Transverse colon (tissue), 4 donors: ENCODE results near the gene RYR3. TPM values are rescaled to one million over a fixed set of nuclear protein-coding genes. Genes with fewer than 3 reads are reported as not detected.

Experiments
- DNase-seq: peaks from one replicate; pipeline ENCODE4 v3.0.0-alpha.2; 2019
- H3K27ac ChIP-seq, 4 donors: fragments of 200-600 bp; sonication (generic); 2 replicates each; pipeline ENCODE4 v1.5.1; 2016 to 2018; ENCODE audit warnings: inconsistent platforms in 4 of 4
- H3K27me3 ChIP-seq: fragments of 200-600 bp; sonication (generic); 2 replicates; pipeline ENCODE4 v1.5.1; 2017; ENCODE audit warnings: inconsistent platforms
- H3K36me3 ChIP-seq, 4 donors: fragments of 200-600 bp; sonication (generic); 2 replicates each; pipeline ENCODE4 v1.5.1; 2017 to 2019; ENCODE audit warnings: inconsistent platforms in 4 of 4
- H3K4me1 ChIP-seq, 4 donors: fragments of 200-600 bp; sonication (generic); 2 replicates each; pipeline ENCODE4 v1.5.1; 2017 to 2020; ENCODE audit warnings: inconsistent platforms in 4 of 4
- H3K4me3 ChIP-seq, 4 donors: fragments of 200-600 bp; sonication (generic); 1 replicate in 1 of 4; 2 replicates in 3 of 4; pipeline versions ENCODE4 v1.5.1 to v1.6.1; 2017 to 2019; ENCODE audit warnings: inconsistent platforms in 4 of 4
- H3K9me3 ChIP-seq, 2 donors: fragments of 200-600 bp; sonication (generic); 2 replicates each; pipeline ENCODE4 v1.5.1; 2017 to 2019; ENCODE audit warnings: inconsistent platforms in 2 of 2
- CTCF ChIP-seq, 5 experiments: fragments of 200-600 bp in 3 of 5; fragments of 450-650 bp in 2 of 5; sonication (generic) in 3 of 5; IDR thresholded peaks; 1 replicate in 2 of 5; 2 replicates in 3 of 5; pipeline ENCODE4 v1.5.1; 2016 to 2017; ENCODE audit warnings: antibody characterized with exemption in 5 of 5, inconsistent platforms in 3 of 5, mild to moderate bottlenecking in 2 of 5, moderate library complexity in 1 of 5
- EP300 ChIP-seq: sonication (generic); formaldehyde crosslinking; IDR thresholded peaks from one replicate; pipeline ENCODE4 v1.6.1; 2017; ENCODE audit warnings: antibody characterized with exemption, low read depth
- POLR2A ChIP-seq: fragments of 450-650 bp; IDR thresholded peaks from one replicate; pipeline ENCODE4 v1.6.1; 2016; ENCODE audit warnings: antibody characterized with exemption, mild to moderate bottlenecking, moderate library complexity
- POLR2AphosphoS5 ChIP-seq, 3 donors: sonication (generic); formaldehyde crosslinking; IDR thresholded peaks; one replicate each; pipeline ENCODE4 v1.6.1; 2016; ENCODE audit warnings: antibody characterized with exemption in 3 of 3
- WGBS, 2 donors: methylation state at CpG; one replicate each; pipeline ENCODE4 v1.1.5; 2018; ENCODE audit warnings: low coverage in 1 of 2; 5-methylcytosine and 5-hydroxymethylcytosine counted together
- in situ Hi-C, 4 donors: fragments of 200-750 bp; cut with MboI; loops; one replicate each; pipeline versions ENCODE4 v1.15.0 to v1.15.1; 2017; ENCODE audit warnings: low sequenced_read_pairs in 3 of 4, low pct_ligation_motif_present in 1 of 4, low pct_unique_long_range_greater_than_20kb in 1 of 4
- intact Hi-C: fragments of 100-400 bp; cut with DNase I; formaldehyde crosslinking; loops from one replicate; pipeline ENCODE4 v1.15.1; 2023; ENCODE audit warnings: low total_unique reads
- total RNA-seq, 4 donors: library from RNA; depleted of rRNA; stranded (reverse); fragments of >200 nt; gene quantifications; one replicate each; pipeline ENCODE4 v1.1.0, GENCODE V29; 2016

RYR3 gene
- total RNA-seq, 4 donors from 2014 or later, result 0.96 to 9.7 (median 5.4) TPM

- H3K9me3 ChIP-seq, result no peaks in the 10 kb centered on the region
- H3K27ac ChIP-seq, result no peak overlapping the region
- DNase-seq, result no peak
- in situ Hi-C loops, result no loop called here
- no peak overlapping the region for H3K4me3 ChIP-seq
- TF ChIP-seq POLR2A (no peak), POLR2AphosphoS5 (IDR thresholded peaks at IDR 0.05) (no peak), CTCF (IDR thresholded peaks at IDR 0.05) (no peak), EP300 (no peak)
- peaks cover 0 to 5% (median 0%) of the 10 kb centered on the region in 4 donors for H3K36me3 ChIP-seq
- no peaks in the 10 kb centered on the region for H3K27me3 ChIP-seq
- intact Hi-C loops, result no loop called here
- WGBS, 2 donors, result 80 to 81% methylated on average over 6 of the region's 6 CpGs
- H3K4me1 ChIP-seq, result no peaks in the 10 kb centered on the region
These were observed 554.6 kb downstream of the RYR3 start for GRCh38 chr15:33865416-33865815.

DNA sequence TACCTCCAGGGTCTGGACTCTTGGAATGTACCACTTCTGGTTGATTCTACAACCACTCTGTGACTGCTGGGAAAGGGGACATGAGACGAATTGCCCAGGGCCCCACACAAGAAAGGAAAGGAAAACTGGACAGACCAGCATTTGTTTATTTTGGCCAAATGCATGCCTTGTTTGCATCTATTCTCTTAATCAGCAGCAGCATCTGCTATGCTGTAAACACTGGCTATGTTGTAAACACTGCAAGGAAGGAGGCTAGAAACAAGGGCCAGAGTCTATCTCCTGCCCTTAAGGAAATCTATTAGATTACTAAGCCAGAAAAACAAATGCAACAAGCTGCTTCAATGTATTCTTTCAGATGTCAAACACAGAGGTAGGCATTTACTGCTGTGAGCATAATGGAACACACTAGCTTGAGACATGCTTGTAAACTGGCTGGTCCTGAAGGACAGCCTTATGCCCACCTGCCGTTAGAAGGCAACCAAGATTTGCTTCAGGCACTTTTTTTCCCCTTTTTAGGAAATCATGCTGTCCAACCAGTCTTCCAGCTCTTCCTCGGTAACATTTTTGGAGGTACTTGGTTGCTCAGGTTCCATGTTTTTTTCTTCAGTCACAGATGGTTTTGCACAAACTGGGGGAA, 555.5 kb downstream of the RYR3 start:
- intact Hi-C loops, result no loop called here

GRCh38 chr15:33871980-33872379, 561.2 kb downstream of the RYR3 start:
- in situ Hi-C loops (no loop called here), intact Hi-C loops (no loop called here)
- no peaks in the 10 kb centered on the region for H3K27me3 ChIP-seq
- H3K4me3 ChIP-seq, result no peak overlapping the region
- no peaks in the 10 kb centered on the region for H3K9me3 ChIP-seq
- TF ChIP-seq EP300 (no peak), POLR2AphosphoS5 (IDR thresholded peaks at IDR 0.05) (no peak), CTCF (IDR thresholded peaks at IDR 0.05) (no peak), POLR2A (no peak)
- no peak for DNase-seq
- H3K36me3 ChIP-seq, result no peaks in the 10 kb centered on the region
- 83 to 100% methylated on average over 1 to 2 of the region's 2 CpGs for WGBS, 2 donors
- H3K27ac ChIP-seq, result no peak overlapping the region
- H3K4me1 ChIP-seq, result no peaks in the 10 kb centered on the region

More for the DNA sequence above, 555.5 kb downstream of the RYR3 start:
- Histone ChIP-seq H3K4me3 (no peak overlapping the region), H3K4me1 (no peaks in the 10 kb centered on the region), H3K27ac (no peak overlapping the region), H3K9me3 (no peaks in the 10 kb centered on the region), H3K27me3 (no peaks in the 10 kb centered on the region), H3K36me3 (peaks cover 0 to 5% (median 0%) of the 10 kb centered on the region in 4 donors)
- DNase-seq, result no peak
- no peak for TF ChIP-seq POLR2AphosphoS5 (IDR thresholded peaks at IDR 0.05)
- TF ChIP-seq POLR2A, result no peak
- no peak for TF ChIP-seq CTCF (IDR thresholded peaks at IDR 0.05)
- no peak for TF ChIP-seq EP300
- in situ Hi-C loops, result no loop called here
- 77 to 85% methylated on average over 2 to 3 of the region's 3 CpGs for WGBS, 2 donors

DNA sequence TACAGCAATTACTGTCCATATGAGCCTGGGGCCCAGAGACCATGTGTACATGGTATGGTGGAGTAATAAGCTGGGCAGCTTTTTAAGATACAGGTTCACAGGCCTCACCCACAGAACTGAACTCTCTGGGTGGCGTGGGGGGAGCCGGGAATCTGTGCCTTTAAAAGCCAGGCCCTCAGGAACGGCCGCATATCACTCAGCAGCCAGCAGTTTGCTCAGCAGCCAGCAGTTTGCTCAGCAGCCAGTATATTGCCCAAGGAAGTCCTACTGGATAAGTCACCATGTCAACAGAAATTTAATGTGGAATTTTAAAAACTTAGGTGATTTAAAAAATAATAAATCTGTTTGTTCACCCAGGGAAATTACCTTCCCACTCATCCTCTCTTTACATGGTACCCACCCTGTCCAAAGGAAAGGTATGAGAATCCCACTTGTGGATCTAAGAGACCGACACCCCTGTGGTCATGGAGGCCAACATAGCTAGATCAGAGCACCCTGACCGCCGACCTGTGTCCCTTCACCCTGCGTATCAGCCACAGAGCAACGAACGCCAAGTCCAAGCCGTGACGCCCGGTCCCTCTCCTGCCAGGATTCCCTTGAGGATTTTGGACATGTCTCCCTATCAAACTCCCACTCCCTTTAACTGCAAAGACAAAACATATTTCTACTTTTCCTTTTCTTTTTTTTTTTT, 561.8 kb downstream of the RYR3 start:
- no peaks in the 10 kb centered on the region for H3K27me3 ChIP-seq
- no peak overlapping the region for H3K4me3 ChIP-seq
- in situ Hi-C loops (no loop called here), intact Hi-C loops (no loop called here)
- WGBS, 2 donors, result 88 to 98% methylated on average over 11 to 13 of the region's 13 CpGs
- no peaks in the 10 kb centered on the region for H3K36me3 ChIP-seq
- no peaks in the 10 kb centered on the region for H3K9me3 ChIP-seq
- TF ChIP-seq POLR2A, result no peak
- no peak for DNase-seq
- no peaks in the 10 kb centered on the region for H3K4me1 ChIP-seq
- H3K27ac ChIP-seq, result no peak overlapping the region
